HG02981 (cell line): ENCODE data around the gene NFATC2.

Experiments used
- ATAC-seq: cut with Tn5 transposase; IDR thresholded peaks from one replicate; pipeline ENCODE4 v1.9.1; 2021; ENCODE audit warnings: mild to moderate bottlenecking, moderate library complexity; ENCODE audit not compliant: unreplicated experiment

NFATC2 gene

DNA sequence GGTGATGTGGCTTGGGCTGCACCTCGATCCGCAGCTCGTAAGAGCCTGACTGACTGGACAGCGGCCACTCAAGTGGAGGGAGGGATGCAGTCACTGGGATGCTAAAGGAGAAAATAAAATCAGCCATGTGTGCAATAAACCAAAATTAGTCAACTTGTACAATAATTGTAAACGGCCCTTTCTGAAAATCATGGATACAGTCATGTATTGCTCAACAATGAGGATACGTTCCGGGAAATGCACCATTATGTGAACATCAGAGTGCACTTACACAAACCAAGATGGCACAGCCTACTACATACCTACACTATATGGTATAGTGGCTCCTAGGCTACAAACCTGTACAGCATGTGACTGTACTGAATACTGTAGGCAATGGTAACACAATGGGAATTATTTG is 25.7 kb downstream of the NFATC2 start:
- ATAC-seq, result no peak

DNA sequence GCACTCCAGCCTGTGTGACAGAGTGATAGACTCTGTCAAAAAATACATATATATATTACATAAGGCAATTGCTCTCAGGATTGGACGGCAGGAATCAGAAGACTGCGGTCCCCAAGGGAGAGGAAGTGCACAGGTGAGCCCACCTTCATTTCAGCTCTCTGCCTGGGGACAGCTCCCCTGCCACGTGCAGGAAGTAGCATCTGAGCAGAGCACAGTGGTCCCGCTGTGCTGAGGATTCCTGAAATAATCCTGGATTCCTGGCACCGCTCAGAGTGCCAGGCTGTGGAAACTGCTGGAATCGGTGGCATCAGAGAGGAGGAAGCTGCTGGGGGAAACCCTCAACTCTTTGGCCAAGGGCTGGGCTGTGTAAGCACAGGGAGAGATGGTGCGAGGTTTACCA is 27.7 kb downstream of the NFATC2 start:
- no peak for ATAC-seq

GRCh38 chr20:51514249-51514648 is 28.3 kb downstream of the NFATC2 start:
- ATAC-seq, result no peak

GRCh38 chr20:51513545-51513944 is 29.0 kb downstream of the NFATC2 start:
- no peak for ATAC-seq

- ATAC-seq, result no peak
These were observed 29.9 kb downstream of the NFATC2 start for GRCh38 chr20:51512645-51513044.

DNA sequence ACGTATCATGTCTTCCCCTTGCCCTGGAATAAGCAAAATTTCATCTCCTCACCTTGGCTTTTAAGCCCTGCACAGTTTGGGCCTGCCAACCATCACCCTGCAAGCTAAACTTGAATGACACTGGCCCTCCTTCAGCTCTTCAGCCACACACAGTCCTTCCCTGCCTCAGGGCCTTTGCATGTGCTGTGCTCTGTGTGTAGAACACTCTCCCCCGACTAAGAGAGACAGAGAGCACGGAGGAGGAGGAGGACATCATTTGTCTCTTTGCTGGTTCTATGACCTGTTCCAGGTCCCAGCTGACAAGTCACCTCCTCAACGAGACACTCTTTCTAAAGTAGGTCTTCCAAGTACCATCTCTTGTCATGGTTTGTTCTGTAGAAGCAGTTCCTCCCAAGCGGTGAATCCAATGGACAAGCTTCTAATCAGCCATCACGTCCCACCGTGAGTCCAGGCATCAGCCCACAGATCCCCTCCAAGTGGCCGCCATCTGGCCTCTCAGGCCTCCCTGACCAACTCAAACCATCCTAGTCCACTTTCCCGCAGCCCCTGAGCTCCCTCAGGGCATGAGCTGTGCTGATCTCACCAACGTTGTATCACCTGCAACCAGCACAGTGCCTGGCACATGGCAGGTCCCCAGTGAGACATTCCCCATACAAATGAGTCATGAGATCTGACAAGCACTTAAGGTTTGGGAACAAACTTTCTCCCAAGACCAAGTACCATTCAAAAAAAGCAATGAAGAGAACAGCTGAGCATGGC is 30.5 kb downstream of the NFATC2 start:
- ATAC-seq, result no peak

GRCh38 chr20:51510936-51511605 is 31.4 kb downstream of the NFATC2 start:
- no peak for ATAC-seq

DNA sequence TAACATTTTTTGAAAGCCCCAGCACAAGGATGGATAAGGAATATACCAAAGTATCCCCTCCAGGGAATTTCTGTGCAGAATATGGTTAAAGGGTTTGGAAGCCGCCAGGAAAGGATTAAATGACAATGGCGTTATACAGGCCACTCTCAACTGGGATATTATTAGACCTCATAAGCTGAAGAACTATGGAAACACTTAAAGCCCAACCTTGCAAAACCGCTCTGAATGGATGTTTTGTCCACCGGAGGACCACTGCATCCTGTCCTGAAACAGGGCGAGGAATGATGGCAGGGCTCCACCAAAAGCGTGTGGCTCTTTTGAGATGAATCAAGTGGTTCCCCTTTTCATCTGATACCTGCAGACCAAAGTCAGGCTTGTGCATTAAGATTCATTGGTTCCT is 32.4 kb downstream of the NFATC2 start:
- ATAC-seq, result no peak

GRCh38 chr20:51509208-51509607 is 33.3 kb downstream of the NFATC2 start:
- ATAC-seq, result no peak

DNA sequence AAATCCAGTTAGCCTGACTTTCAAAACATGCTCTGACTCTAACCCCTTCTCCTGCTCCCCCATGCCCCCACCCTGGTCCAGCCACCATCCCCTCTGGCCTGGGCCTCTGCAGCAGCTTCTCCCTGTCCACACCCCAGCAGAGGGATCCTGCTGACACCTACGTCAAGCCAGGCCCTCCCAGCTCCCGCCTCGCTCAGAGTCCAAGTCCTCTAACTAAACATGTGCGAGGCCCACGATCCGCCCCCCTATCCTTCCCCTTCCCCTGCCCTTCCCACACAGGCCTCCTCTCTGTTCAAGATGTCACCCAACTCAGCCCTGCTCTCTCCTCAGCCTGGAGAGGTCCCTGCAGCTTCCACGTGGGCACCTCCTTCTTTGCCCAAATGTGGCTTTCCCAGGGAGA is 33.7 kb downstream of the NFATC2 start:
- no peak for ATAC-seq

GRCh38 chr20:51508158-51508557 is 34.4 kb downstream of the NFATC2 start:
- ATAC-seq, result no peak

- no peak for ATAC-seq
These were observed 35.1 kb downstream of the NFATC2 start for GRCh38 chr20:51507216-51508036.

DNA sequence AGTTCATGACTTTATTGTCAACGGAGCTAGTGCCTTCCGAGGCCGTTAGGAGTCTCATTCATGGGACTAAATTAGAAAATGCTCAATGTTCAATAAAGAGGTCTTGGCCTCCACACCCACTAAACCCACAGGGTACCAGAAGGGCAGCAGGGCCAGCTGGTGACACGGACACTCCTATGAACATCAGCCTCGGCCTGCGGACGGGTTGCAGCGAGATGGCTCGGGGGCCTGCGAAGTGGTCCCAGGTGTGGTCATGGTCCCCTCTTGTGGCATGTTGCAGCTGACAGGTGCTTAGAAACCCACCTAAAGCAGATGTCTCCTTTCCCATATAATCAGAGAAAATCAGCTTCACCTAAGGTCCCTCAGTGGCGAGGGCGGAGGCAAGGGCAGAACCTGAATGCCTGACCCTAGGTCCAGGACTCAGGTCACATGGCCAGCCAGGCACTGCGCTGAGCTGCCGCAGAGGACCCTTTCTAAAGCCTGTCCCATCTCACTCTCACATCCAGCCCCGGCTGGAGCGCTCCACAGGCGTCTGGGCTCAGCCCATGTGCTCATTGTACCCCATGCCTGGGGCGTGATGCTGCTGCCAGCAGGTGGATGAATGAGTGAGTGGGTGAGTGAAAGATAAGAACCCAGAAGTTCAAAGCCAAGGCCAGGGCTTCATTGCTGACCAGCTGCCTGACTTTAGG is 35.8 kb downstream of the NFATC2 start:
- no peak for ATAC-seq

DNA sequence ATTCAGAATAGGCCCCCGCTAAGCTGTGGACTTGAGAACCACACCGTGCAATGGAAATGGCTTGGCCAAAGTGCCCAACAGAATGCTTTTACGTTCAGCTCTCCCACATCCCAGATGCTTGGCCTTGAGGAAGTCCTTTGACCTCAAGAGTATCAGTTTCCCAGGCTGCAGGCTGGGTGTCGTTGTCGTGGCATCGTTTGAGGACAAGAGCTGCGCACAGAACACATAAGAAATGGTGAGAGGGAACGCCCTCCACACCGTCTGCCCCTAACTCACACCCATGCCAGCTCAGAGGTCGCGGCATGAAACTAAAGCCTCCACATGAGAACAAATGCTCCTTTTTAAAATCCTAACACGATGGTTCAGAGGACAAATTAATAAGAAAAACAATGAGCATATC is 37.0 kb downstream of the NFATC2 start:
- ATAC-seq, result no peak

GRCh38 chr20:51503376-51503775 is 39.1 kb downstream of the NFATC2 start:
- ATAC-seq, result no peak

GRCh38 chr20:51500936-51501335 is 41.6 kb downstream of the NFATC2 start:
- ATAC-seq, result no peak

GRCh38 chr20:51500311-51500710 is 42.2 kb downstream of the NFATC2 start:
- ATAC-seq, result peak; percentile 64

DNA sequence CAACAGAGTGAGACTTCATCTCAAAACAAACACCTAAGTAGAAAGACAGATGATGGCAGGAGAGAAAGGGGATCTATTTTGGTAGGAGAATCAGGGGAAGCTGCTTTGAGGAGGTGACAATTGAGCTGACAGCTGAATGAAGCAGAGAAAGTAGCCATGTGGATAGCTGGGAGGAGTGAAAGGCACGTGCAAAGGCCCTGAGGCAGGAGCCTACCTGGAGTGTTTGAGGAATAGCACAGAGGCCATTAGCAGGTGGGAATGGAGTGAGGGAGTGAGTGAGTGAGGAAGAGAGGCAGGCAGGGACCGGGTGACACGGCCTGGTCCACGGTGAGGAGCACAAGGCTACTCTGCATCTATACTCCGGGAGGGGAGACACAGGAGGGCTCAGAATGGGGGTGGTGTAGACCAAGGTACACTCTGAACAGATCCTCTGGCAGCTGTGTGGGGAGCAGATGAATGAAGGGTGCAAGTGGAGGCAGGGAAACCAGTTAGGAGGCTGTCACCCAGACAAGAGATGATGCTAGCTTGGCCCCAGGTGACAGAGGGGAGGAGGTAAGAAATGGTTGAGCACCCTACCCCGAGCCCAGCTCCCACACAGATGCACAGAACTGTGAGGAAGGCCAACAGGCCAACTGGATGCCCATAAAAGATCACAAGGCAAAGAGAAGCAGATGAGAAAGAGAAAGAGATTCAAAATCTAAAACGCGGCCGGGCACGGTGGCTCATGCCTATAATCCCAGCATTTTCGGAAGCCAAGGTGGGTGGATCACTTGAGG is 43.6 kb downstream of the NFATC2 start:
- ATAC-seq, result no peak

DNA sequence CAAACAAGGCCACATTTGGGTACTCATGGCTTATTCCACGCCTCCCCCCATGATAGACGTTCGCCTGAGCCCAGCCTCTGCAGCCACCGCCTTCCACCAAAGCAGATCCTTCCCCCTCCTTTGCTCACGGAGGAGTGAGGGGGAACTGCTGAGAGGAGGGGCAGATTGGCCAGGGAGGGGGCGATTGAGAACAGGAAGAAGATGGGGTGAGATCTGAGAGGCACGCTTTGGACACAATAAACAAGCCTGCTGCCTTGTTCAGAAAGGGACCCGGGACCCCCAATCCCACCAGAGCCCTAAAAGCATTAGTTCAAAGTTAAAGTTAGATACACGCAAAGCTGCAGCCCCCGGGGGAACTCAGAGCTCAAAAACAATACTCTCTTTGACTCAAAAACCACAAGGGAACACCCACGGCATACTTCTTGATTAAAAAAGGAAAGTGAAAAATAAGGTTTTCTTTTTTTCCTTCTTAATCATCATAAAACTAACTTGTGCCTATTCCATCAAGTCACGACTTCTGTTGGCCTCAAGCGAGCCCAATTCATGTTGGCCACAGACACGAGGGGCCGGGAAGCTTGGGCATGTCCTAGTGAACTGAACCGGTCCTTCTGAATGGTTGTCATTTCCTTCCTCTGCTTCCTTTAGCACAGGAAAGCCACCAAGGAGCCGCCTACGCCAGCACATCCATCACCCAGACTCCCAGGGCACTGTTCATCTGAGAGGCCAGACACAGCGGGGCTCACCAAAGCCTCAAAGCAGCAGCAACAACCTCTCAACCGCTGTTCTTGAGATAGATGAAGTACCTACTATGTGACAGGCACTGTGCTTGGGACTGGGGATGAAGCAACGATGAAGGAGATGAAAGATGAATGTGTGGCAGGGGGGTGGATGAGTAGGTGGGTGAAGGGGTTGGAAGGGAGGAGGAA is 44.7 kb downstream of the NFATC2 start:
- ATAC-seq, result no peak
